Keratinocyte (primary cell): ENCODE data around the gene RNF31. TPM values are rescaled to one million over a fixed set of nuclear protein-coding genes. Genes with fewer than 3 reads are reported as not detected.

Experiments
- DNase-seq: peaks from one replicate; pipeline ENCODE4 v3.0.0-alpha.2; 2011; ENCODE audit warnings: low read depth, missing footprints, low spot score
- FAIRE-seq: peaks from 2 replicates; lab custom pipeline; 2011; peaks lifted over from hg19 to GRCh38; lab: Jason Lieb, UNC
- H2AFZ ChIP-seq: 2 replicates; pipeline ENCODE4 v1.6.0; 2012; ENCODE audit warnings: low read length, control low read depth, inconsistent platforms; ENCODE audit not compliant: control insufficient read depth
- H3K27ac ChIP-seq: 2 replicates; pipeline ENCODE4 v1.5.1; 2011; ENCODE audit warnings: low read length; ENCODE audit not compliant: control insufficient read depth, insufficient read depth
- H3K27me3 ChIP-seq: 3 replicates; pipeline ENCODE4 v1.6.0; 2011; ENCODE audit warnings: low read length; ENCODE audit not compliant: control insufficient read depth, insufficient read depth; ENCODE audit errors: extremely low read depth
- H3K36me3 ChIP-seq, 2 experiments: 2 replicates in 1 of 2; 3 replicates in 1 of 2; pipeline ENCODE4 v1.5.1; 2011; ENCODE audit warnings: low read length in 2 of 2, mild to moderate bottlenecking in 1 of 2; ENCODE audit not compliant: control insufficient read depth in 2 of 2, insufficient read depth in 2 of 2; ENCODE audit errors: extremely low read depth in 1 of 2
- H3K4me1 ChIP-seq: 3 replicates; pipeline ENCODE4 v1.5.1; 2011; ENCODE audit warnings: low read length; ENCODE audit not compliant: control insufficient read depth, insufficient read depth; ENCODE audit errors: extremely low read depth
- H3K4me2 ChIP-seq: 3 replicates; pipeline ENCODE4 v1.6.0; 2011; ENCODE audit warnings: low read depth, low read length; ENCODE audit not compliant: control insufficient read depth, insufficient read depth; ENCODE audit errors: extremely low read depth
- H3K4me3 ChIP-seq, 3 experiments: fragments of 200-600 bp in 1 of 3; sonication (generic) in 1 of 3; 2 replicates in 2 of 3; 3 replicates in 1 of 3; pipeline ENCODE4 v1.5.1; 2011 to 2016; ENCODE audit warnings: low read length in 3 of 3, mild to moderate bottlenecking in 3 of 3, control low read depth in 2 of 3, inconsistent platforms in 1 of 3, low read depth in 1 of 3, mixed read lengths in 1 of 3, mixed run types in 1 of 3, moderate library complexity in 1 of 3; ENCODE audit not compliant: control insufficient read depth in 2 of 3, insufficient read depth in 2 of 3; ENCODE audit errors: extremely low read depth in 1 of 3
- H3K79me2 ChIP-seq: 2 replicates; pipeline ENCODE4 v1.6.0; 2012; ENCODE audit warnings: low read length; ENCODE audit not compliant: control insufficient read depth, insufficient read depth
- H3K9ac ChIP-seq: 3 replicates; pipeline ENCODE4 v1.6.0; 2011; ENCODE audit warnings: low read length; ENCODE audit not compliant: control insufficient read depth, insufficient read depth; ENCODE audit errors: extremely low read depth
- H3K9me1 ChIP-seq: 3 replicates; pipeline ENCODE4 v1.6.0; 2011; ENCODE audit warnings: low read length; ENCODE audit not compliant: control insufficient read depth, insufficient read depth; ENCODE audit errors: extremely low read depth
- H3K9me3 ChIP-seq: 2 replicates; pipeline ENCODE4 v1.5.1; 2012; ENCODE audit warnings: low read depth, low read length; ENCODE audit not compliant: control insufficient read depth
- H4K20me1 ChIP-seq: 3 replicates; pipeline ENCODE4 v1.6.0; 2011; ENCODE audit warnings: low read length; ENCODE audit not compliant: control insufficient read depth, insufficient read depth; ENCODE audit errors: extremely low read depth
- EZH2 ChIP-seq: IDR thresholded peaks from one replicate; pipeline ENCODE4 v1.6.1; 2012; ENCODE audit warnings: inconsistent platforms, mild to moderate bottlenecking, low read length, moderate library complexity
- dilution Hi-C: fragments of 300-500 bp; cut with MboI; formaldehyde crosslinking; loops from one replicate; pipeline ENCODE4 v1.7.0; 2020; ENCODE audit warnings: low sequenced_read_pairs; ENCODE audit not compliant: extremely low pct_ligation_motif_present
- polyA plus RNA-seq, 5 experiments: library from polyadenylated mRNA; depleted of rRNA in 3 of 5; stranded (reverse) in 3 of 5; stranded (forward) in 1 of 5; unstranded in 1 of 5; fragments of >200 nt; gene quantifications; 1 replicate in 1 of 5; 2 replicates in 3 of 5; 3 replicates in 1 of 5; pipeline versions ENCODE4 v1.2.1 to v1.2.3, GENCODE V29; 2011 to 2012; ENCODE audit warnings: missing spikeins in 2 of 5, low read depth in 1 of 5, low replicate concordance in 1 of 5
- TF ChIP-seq, protein P1 (sequence below), 3 experiments: IDR thresholded peaks in 1 of 3; conservative IDR thresholded peaks in 1 of 3; optimal IDR thresholded peaks in 1 of 3; 2 replicates in 2 of 3; 3 replicates in 1 of 3; pipeline versions ENCODE3 to v1.5.1; 2011; ENCODE audit warnings: low read length in 3 of 3, mild to moderate bottlenecking in 3 of 3, moderate library complexity in 2 of 3, control low read depth in 1 of 3, inconsistent platforms in 1 of 3; ENCODE audit not compliant: insufficient read depth in 2 of 3; ENCODE audit errors: extremely low read depth in 1 of 3

Gene RNF31
- polyA plus RNA-seq, 1 donor (not counting 4 experiments of a cell fraction or from before 2014, with no cell fraction given), result 17.4 TPM

- no peaks in the 10 kb centered on the region for H3K4me1 ChIP-seq
- no peak for TF ChIP-seq EZH2
- TF ChIP-seq, protein P1, sequence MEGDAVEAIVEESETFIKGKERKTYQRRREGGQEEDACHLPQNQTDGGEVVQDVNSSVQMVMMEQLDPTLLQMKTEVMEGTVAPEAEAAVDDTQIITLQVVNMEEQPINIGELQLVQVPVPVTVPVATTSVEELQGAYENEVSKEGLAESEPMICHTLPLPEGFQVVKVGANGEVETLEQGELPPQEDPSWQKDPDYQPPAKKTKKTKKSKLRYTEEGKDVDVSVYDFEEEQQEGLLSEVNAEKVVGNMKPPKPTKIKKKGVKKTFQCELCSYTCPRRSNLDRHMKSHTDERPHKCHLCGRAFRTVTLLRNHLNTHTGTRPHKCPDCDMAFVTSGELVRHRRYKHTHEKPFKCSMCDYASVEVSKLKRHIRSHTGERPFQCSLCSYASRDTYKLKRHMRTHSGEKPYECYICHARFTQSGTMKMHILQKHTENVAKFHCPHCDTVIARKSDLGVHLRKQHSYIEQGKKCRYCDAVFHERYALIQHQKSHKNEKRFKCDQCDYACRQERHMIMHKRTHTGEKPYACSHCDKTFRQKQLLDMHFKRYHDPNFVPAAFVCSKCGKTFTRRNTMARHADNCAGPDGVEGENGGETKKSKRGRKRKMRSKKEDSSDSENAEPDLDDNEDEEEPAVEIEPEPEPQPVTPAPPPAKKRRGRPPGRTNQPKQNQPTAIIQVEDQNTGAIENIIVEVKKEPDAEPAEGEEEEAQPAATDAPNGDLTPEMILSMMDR (optimal IDR thresholded peaks at IDR 0.05 in 1 of 3, IDR thresholded peaks at IDR 0.05 in 1 of 3, conservative IDR thresholded peaks at IDR 0.05 in 1 of 3; ENCODE audit: extremely low read depth in 1 of 3, insufficient read depth in 2 of 3, low read length in 3 of 3), result no peak
- H3K4me3 ChIP-seq, result no peak overlapping the region
- H3K4me2 ChIP-seq, result no peak overlapping the region
- peaks cover 8% of the 10 kb centered on the region for H4K20me1 ChIP-seq
- H3K36me3 ChIP-seq, result peaks cover 39 to 50% of the 10 kb centered on the region in 2 experiments
- no peak for FAIRE-seq
- no peaks in the 10 kb centered on the region for H3K27me3 ChIP-seq
- dilution Hi-C loops, result no loop called here
- no peaks in the 10 kb centered on the region for H3K79me2 ChIP-seq
- no peak overlapping the region for H3K9ac ChIP-seq
- H3K9me3 ChIP-seq, result no peaks in the 10 kb centered on the region
- DNase-seq, result no peak
- no peak overlapping the region for H3K27ac ChIP-seq
- no peak overlapping the region for H2AFZ ChIP-seq
- H3K9me1 ChIP-seq, result no peaks in the 10 kb centered on the region
These were observed 31.3 kb downstream of the RNF31 start for GRCh38 chr14:24178399-24179178.

DNA sequence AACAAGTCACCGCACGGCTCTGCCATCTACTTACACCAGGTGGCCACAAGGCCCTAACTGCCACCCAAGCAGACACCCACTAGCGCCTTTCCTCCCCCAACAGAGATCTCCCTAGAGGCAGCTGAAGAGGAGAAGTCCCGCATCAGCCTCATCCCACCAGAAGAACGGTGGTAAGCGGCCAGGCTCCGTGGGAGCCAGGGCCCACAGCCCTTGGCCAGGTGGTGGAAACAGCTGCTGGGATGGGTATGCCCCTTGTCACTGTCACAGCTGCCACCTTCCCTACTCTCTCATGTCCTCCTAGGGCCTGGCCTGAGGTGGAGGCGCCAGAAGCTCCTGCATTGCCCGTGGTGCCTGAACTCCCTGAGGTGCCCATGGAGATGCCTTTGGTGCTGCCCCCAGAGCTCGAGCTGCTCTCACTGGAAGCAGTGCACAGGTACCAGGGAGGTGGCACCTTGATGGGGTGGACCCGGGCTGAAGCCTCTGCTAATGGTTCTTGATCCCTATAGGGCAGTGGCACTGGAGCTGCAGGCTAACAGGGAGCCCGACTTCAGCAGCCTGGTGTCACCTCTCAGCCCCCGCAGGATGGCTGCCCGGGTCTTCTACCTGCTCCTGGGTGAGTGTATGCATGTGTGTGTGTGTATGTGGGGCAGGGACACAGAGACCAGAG, 32.1 kb downstream of the RNF31 start:
- no peaks in the 10 kb centered on the region for H3K9me1 ChIP-seq
- H3K4me2 ChIP-seq, result no peak overlapping the region
- no peak for DNase-seq
- dilution Hi-C loops, result no loop called here
- no peak overlapping the region for H3K4me3 ChIP-seq
- H2AFZ ChIP-seq, result no peak overlapping the region
- peaks cover 40 to 53% of the 10 kb centered on the region in 2 experiments for H3K36me3 ChIP-seq
- no peak overlapping the region for H3K9ac ChIP-seq
- no peaks in the 10 kb centered on the region for H3K79me2 ChIP-seq
- no peaks in the 10 kb centered on the region for H3K4me1 ChIP-seq
- no peaks in the 10 kb centered on the region for H3K27me3 ChIP-seq
- no peaks in the 10 kb centered on the region for H3K9me3 ChIP-seq
- H4K20me1 ChIP-seq, result peaks cover 8% of the 10 kb centered on the region
- FAIRE-seq, result no peak
- H3K27ac ChIP-seq, result no peak overlapping the region
- TF ChIP-seq, protein P1 (optimal IDR thresholded peaks at IDR 0.05 in 1 of 3, IDR thresholded peaks at IDR 0.05 in 1 of 3, conservative IDR thresholded peaks at IDR 0.05 in 1 of 3; ENCODE audit: extremely low read depth in 1 of 3, insufficient read depth in 2 of 3, low read length in 3 of 3), result no peak
- no peak for TF ChIP-seq EZH2
